ENCODE measurements around the gene RELCH.

- no peak for TF ChIP-seq EZH2 (IDR thresholded peaks at IDR 0.05; ENCODE audit: insufficient read depth, low read length)
- no peak for TF ChIP-seq CTCF (IDR thresholded peaks at IDR 0.05; ENCODE audit: insufficient read depth, low read depth, low read length)
Observed at GRCh38 chr18:62245177-62245576, 58.1 kb downstream of the RELCH start.

All from astrocyte (in vitro differentiated cells and primary cell).